Omental fat pad (tissue), 4 donors: ENCODE results near the gene LRRC36. TPM values are rescaled to one million over a fixed set of nuclear protein-coding genes. Genes with fewer than 3 reads are reported as not detected.
"Not testable (repeated sequence)": the region's sequence is repeated elsewhere in the genome, so short reads cannot be mapped to it uniquely, and the experiment has no call there.

Experiments used
- ATAC-seq: fragments of 150-250 bp; one replicate; pipeline ENCODE4 v1.9.1; 2016; ENCODE audit warnings: mild to moderate bottlenecking, moderate library complexity; ENCODE audit not compliant: low FRiP score
- DNase-seq: peaks from one replicate; pipeline ENCODE4 v3.0.0-alpha.2; 2019; ENCODE audit warnings: low spot score
- CTCF ChIP-seq, 3 donors: fragments of 450-650 bp; IDR thresholded peaks; one replicate each; pipeline ENCODE4 v1.5.1; 2016 to 2017; ENCODE audit warnings: antibody characterized with exemption in 3 of 3, mild to moderate bottlenecking in 3 of 3, moderate library complexity in 2 of 3
- total RNA-seq, 4 donors: library from RNA; depleted of rRNA; stranded (reverse); fragments of >200 nt; gene quantifications; one replicate each; pipeline ENCODE4 v1.1.0, GENCODE V29; 2016

LRRC36 gene
- total RNA-seq, 4 donors from 2014 or later = 0.84 to 2.8 (median 1.0) TPM; not detected in 1

DNA sequence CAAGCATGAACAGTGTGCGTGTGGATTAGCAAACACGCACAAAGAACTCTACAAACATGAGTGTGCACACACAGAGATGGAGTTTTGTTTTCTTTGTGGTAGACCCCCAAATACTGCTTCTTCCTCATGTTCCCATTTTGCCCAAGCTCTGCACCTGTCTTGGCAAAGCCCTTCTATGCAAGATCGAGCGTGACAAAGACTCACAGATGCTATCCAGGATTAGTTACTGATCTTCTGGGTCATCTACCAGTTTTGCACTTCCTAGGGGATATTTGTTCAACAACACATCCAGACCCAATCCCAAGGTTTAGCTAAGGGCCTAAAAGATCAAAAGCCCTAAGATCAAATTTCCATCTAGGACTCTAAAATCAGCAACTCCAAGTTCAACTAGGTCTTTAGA lies 16.0 kb downstream of the LRRC36 start:
- ATAC-seq (no peak), DNase-seq (no peak)
- no peak for TF ChIP-seq CTCF (IDR thresholded peaks at IDR 0.05)

- ATAC-seq = no peak
- no peak for TF ChIP-seq CTCF (IDR thresholded peaks at IDR 0.05)
- DNase-seq = no peak
Measured at GRCh38 chr16:67345401-67345800, 18.8 kb downstream of the LRRC36 start.

DNA sequence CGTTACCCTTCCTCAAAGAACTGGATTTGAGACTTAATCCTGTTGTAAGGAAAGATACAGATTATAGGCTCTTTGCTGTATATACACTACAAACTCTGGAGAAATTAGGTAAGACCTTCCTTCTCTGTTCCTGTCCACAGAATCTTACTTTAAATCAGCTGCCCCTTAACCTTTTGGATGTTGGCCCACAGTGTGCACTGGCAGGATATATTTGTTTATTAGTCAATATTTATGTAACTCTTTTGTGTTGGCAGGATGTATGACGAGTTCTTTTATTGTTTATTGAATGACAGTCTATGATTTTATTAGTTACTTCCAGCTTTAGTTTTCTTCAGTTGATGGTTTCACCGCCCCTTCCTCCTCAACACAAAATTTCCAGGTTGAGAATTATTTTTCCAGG lies 19.7 kb downstream of the LRRC36 start:
- no peak for DNase-seq

DNA sequence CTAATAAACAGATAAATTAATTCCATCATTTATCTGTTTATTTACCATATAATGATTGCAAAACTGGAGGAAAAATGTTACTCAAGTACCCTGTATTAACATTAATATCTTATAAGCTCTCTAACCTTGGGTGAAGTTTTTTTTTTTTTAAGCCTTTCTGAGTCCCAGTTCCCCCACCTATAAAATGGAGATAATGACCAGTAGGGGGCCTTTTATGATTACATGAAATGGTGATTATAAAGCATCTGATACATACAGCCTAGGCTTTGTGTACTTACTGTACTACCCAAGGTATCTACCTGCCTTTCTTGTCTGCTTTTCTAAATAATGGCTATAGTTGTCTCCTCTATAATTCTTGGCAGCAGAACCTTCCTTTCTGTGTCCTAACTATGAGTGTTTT lies 22.6 kb downstream of the LRRC36 start:
- no peak for TF ChIP-seq CTCF (IDR thresholded peaks at IDR 0.05)
- DNase-seq (no peak), ATAC-seq (no peak)

More for the DNA sequence above, 19.7 kb downstream of the LRRC36 start:
- no peak for TF ChIP-seq CTCF (IDR thresholded peaks at IDR 0.05)
- ATAC-seq = no peak

GRCh38 chr16:67350324-67350723 lies 23.7 kb downstream of the LRRC36 start:
- DNase-seq = no peak
- no peak for ATAC-seq
- no peak for TF ChIP-seq CTCF (IDR thresholded peaks at IDR 0.05)

GRCh38 chr16:67352463-67352862 lies 25.8 kb downstream of the LRRC36 start:
- ATAC-seq, DNase-seq: not testable (repeated sequence)

GRCh38 chr16:67356396-67356795 lies 29.8 kb downstream of the LRRC36 start:
- no peak for ATAC-seq
- no peak for TF ChIP-seq CTCF (IDR thresholded peaks at IDR 0.05)
- DNase-seq = no peak

DNA sequence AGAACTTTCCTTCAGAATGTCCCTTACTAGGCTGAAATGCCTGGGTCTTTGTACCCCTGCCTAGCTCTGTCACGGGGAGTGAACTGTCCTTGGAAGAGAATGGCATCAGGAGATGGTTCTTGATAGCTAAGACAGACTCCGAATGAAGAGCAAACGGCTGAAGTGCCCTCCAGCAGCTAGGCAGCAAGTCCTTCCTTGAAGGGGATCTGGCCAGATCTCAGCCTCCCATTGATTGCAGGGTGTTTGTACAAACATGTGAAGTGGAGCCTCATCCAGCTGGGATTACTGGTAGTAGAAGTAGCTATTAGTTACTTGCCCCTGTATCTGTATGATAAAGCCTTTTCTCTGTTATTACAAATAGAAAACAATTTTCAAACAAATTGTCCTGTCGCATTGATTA lies 30.9 kb downstream of the LRRC36 start:
- no peak for ATAC-seq
- no peak for DNase-seq
- no peak for TF ChIP-seq CTCF (IDR thresholded peaks at IDR 0.05)

GRCh38 chr16:67359540-67360269 lies 33.1 kb downstream of the LRRC36 start:
- not testable (repeated sequence) for ATAC-seq

More at GRCh38 chr16:67359540-67360269, 33.1 kb downstream of the LRRC36 start:
- DNase-seq = not testable (repeated sequence)
